H1 (cell line): Measurements from ENCODE around the gene ZFP91. TPM values are rescaled to one million over a fixed set of nuclear protein-coding genes. Genes with fewer than 3 reads are reported as not detected.
A peak's percentile ranks its signal among the peaks of the same experiment; 100 is the strongest.

ENCODE experiments used
- CTCF ChIA-PET: fragments of 300-600 bp; sonication (Branson Sonifier 250); formaldehyde crosslinking; loops from one replicate; lab custom pipeline; 2021; ENCODE audit not compliant: partially characterized antibody; lab: Charles Lee
- POLR2A ChIA-PET: fragments of 300-600 bp; sonication (Branson Sonifier 250); formaldehyde crosslinking; loops from one replicate; lab custom pipeline; 2021; ENCODE audit warnings: inconsistent platforms; ENCODE audit not compliant: partially characterized antibody; lab: Charles Lee
- DNase-seq, 2 experiments: peaks; one replicate each; pipeline versions ENCODE4 v3.0.0 to v3.0.0-alpha.2; 2010 to 2022; ENCODE audit warnings: low spot score in 2 of 2, low read depth in 1 of 2, mixed read lengths in 1 of 2
- FAIRE-seq: peaks from 2 replicates; lab custom pipeline; 2011; peaks lifted over from hg19 to GRCh38; lab: Jason Lieb, UNC
- H2AFZ ChIP-seq: 2 replicates; pipeline ENCODE4 v1.8.1; 2012; ENCODE audit warnings: low read length, inconsistent platforms
- H2AK5ac ChIP-seq: 2 replicates; pipeline ENCODE4 v1.6.1; 2013; ENCODE audit warnings: low read depth, low read length
- H2BK120ac ChIP-seq: replicated peaks from 2 replicates; pipeline ENCODE3; 2013; ENCODE audit warnings: low read depth, low read length, inconsistent platforms
- H2BK12ac ChIP-seq: 2 replicates; pipeline ENCODE4 v1.6.1; 2013; ENCODE audit warnings: low read depth, low read length
- H2BK15ac ChIP-seq: 2 replicates; pipeline ENCODE4 v1.6.1; 2013; ENCODE audit warnings: low read length
- H2BK20ac ChIP-seq: 2 replicates; pipeline ENCODE4 v1.6.1; 2013; ENCODE audit warnings: low read length
- H2BK5ac ChIP-seq: 2 replicates; pipeline ENCODE4 v1.6.1; 2013; ENCODE audit warnings: low read depth, low read length
- H3K14ac ChIP-seq: 2 replicates; pipeline ENCODE4 v1.6.1; 2013; ENCODE audit warnings: inconsistent platforms; ENCODE audit not compliant: insufficient read length
- H3K18ac ChIP-seq: 2 replicates; pipeline ENCODE4 v1.6.1; 2013; ENCODE audit warnings: low read length; ENCODE audit errors: extremely low read depth
- H3K23ac ChIP-seq: 2 replicates; pipeline ENCODE4 v1.6.1; 2013; ENCODE audit warnings: inconsistent platforms; ENCODE audit not compliant: insufficient read length
- H3K23me2 ChIP-seq: 2 replicates; pipeline ENCODE4 v1.6.1; 2013; ENCODE audit warnings: low read depth, low read length
- H3K27ac ChIP-seq: 2 replicates; pipeline ENCODE4 v1.6.1; 2011; ENCODE audit warnings: low read depth, low read length, inconsistent platforms
- H3K27me3 ChIP-seq, 4 experiments: replicated peaks in 1 of 4; 1 replicate in 1 of 4; 2 replicates in 3 of 4; pipeline versions ENCODE4 v1.6.1 to v1.8.1; 2011 to 2013; ENCODE audit warnings: low read length in 3 of 4, mild to moderate bottlenecking in 3 of 4, inconsistent platforms in 2 of 4, mixed read lengths in 2 of 4, moderate library complexity in 1 of 4; ENCODE audit not compliant: control insufficient read depth in 3 of 4, insufficient read depth in 3 of 4; ENCODE audit errors: extremely low read depth in 1 of 4
- H3K36me3 ChIP-seq, 4 experiments: 2 replicates each; pipeline versions ENCODE4 v1.6.1 to v1.8.1; 2011 to 2013; ENCODE audit warnings: mild to moderate bottlenecking in 4 of 4, low read length in 3 of 4, moderate library complexity in 2 of 4, control low read depth in 1 of 4, inconsistent platforms in 1 of 4; ENCODE audit not compliant: insufficient read depth in 4 of 4, control insufficient read depth in 2 of 4
- H3K4ac ChIP-seq: replicated peaks from 2 replicates; pipeline ENCODE3; 2013; ENCODE audit warnings: low read length, low read depth, mixed read lengths, inconsistent platforms; ENCODE audit not compliant: insufficient read length
- H3K4me1 ChIP-seq, 4 experiments: replicated peaks in 1 of 4; 1 replicate in 1 of 4; 2 replicates in 3 of 4; pipeline versions ENCODE4 v1.6.1 to v1.8.1; 2011 to 2013; ENCODE audit warnings: low read length in 3 of 4, inconsistent platforms in 2 of 4, mixed read lengths in 1 of 4; ENCODE audit not compliant: insufficient read depth in 4 of 4, control insufficient read depth in 3 of 4
- H3K4me2 ChIP-seq, 2 experiments: 2 replicates each; pipeline versions ENCODE4 v1.6.1 to v1.8.1; 2011 to 2013; ENCODE audit warnings: low read depth in 2 of 2, low read length in 2 of 2, control low read depth in 1 of 2, inconsistent platforms in 1 of 2, mild to moderate bottlenecking in 1 of 2; ENCODE audit not compliant: insufficient read depth in 1 of 2
- H3K4me3 ChIP-seq, 4 experiments: fragments of 200-600, 300-600 bp in 1 of 4; sonication (generic), shearing (Covaris generic), sonication (Bioruptor Twin) in 1 of 4; 2 replicates each; pipeline versions ENCODE4 v1.5.1 to v1.8.1; 2011 to 2016; ENCODE audit warnings: low read length in 4 of 4, low read depth in 3 of 4, control low read depth in 2 of 4, inconsistent platforms in 2 of 4, mild to moderate bottlenecking in 2 of 4, mixed read lengths in 1 of 4, moderate library complexity in 1 of 4; ENCODE audit not compliant: insufficient read depth in 2 of 4; ENCODE audit errors: extremely low read depth in 1 of 4
- H3K56ac ChIP-seq: replicated peaks from 2 replicates; pipeline ENCODE3; 2013; ENCODE audit warnings: low read depth, mild to moderate bottlenecking, mixed read lengths, low read length, inconsistent platforms; ENCODE audit not compliant: insufficient read length
- H3K79me1 ChIP-seq: 2 replicates; pipeline ENCODE4 v1.6.1; 2013; ENCODE audit warnings: low read depth, low read length, control low read depth
- H3K79me2 ChIP-seq, 2 experiments: 2 replicates each; pipeline versions ENCODE4 v1.6.1 to v1.8.1; 2012 to 2013; ENCODE audit warnings: low read length in 2 of 2, mild to moderate bottlenecking in 2 of 2, inconsistent platforms in 1 of 2; ENCODE audit not compliant: insufficient read depth in 2 of 2, control insufficient read depth in 1 of 2
- H3K9ac ChIP-seq, 4 experiments: replicated peaks in 1 of 4; 1 replicate in 1 of 4; 2 replicates in 3 of 4; pipeline versions ENCODE4 v1.6.1 to v1.8.1; 2011 to 2013; ENCODE audit warnings: low read depth in 3 of 4, low read length in 3 of 4, control low read depth in 2 of 4, mild to moderate bottlenecking in 2 of 4, moderate library complexity in 2 of 4, inconsistent platforms in 1 of 4; ENCODE audit errors: extremely low read depth in 1 of 4
- H3K9me3 ChIP-seq, 2 experiments: 2 replicates each; pipeline versions ENCODE4 v1.6.1 to v1.8.1; 2012 to 2013; ENCODE audit warnings: mild to moderate bottlenecking in 2 of 2, moderate library complexity in 2 of 2, control low read depth in 1 of 2, inconsistent platforms in 1 of 2, low read depth in 1 of 2, low read length in 1 of 2, mixed read lengths in 1 of 2; ENCODE audit not compliant: insufficient read depth in 2 of 2
- H4K20me1 ChIP-seq, 2 experiments: replicated peaks in 1 of 2; 2 replicates each; pipeline versions ENCODE3 to v1.8.1; 2011 to 2013; ENCODE audit warnings: inconsistent platforms in 2 of 2, low read length in 2 of 2, mild to moderate bottlenecking in 1 of 2; ENCODE audit not compliant: insufficient read depth in 2 of 2, control insufficient read depth in 1 of 2
- H4K5ac ChIP-seq: 2 replicates; pipeline ENCODE4 v1.6.1; 2013; ENCODE audit warnings: low read length, low read depth, mixed read lengths, inconsistent platforms; ENCODE audit not compliant: insufficient read length
- H4K8ac ChIP-seq: 2 replicates; pipeline ENCODE4 v1.8.0; 2013; ENCODE audit warnings: mild to moderate bottlenecking, moderate library complexity, low read length, inconsistent platforms; ENCODE audit not compliant: insufficient read depth; ENCODE audit errors: extremely low read depth
- H4K91ac ChIP-seq: replicated peaks from 2 replicates; pipeline ENCODE3; 2013; ENCODE audit warnings: low read length, mixed read lengths, inconsistent platforms; ENCODE audit not compliant: insufficient read length
- ASH2L ChIP-seq: fragments of 200-600, 300-600 bp; sonication (generic); IDR thresholded peaks from one replicate; pipeline ENCODE4 v1.7.1; 2017; ENCODE audit warnings: low read length
- BACH1 ChIP-seq: IDR thresholded peaks from 2 replicates; pipeline ENCODE4 v1.6.1; 2012; ENCODE audit warnings: low read length, improper control_type of control experiment
- EZH2 ChIP-seq: fragments of 200-600 bp; sonication (generic); IDR thresholded peaks from 2 replicates; pipeline ENCODE4 v1.7.1; 2012; ENCODE audit warnings: low read depth, mild to moderate bottlenecking, moderate library complexity, low read length, inconsistent platforms; ENCODE audit not compliant: severe bottlenecking
- POLR2A ChIP-seq, 2 experiments: IDR thresholded peaks; 1 replicate in 1 of 2; 2 replicates in 1 of 2; pipeline ENCODE4 v1.6.1; 2011; ENCODE audit warnings: low read depth in 2 of 2, low read length in 2 of 2, mild to moderate bottlenecking in 2 of 2; ENCODE audit errors: control extremely low read depth in 1 of 2
- POLR2AphosphoS5 ChIP-seq: IDR thresholded peaks from 2 replicates; pipeline ENCODE4 v1.6.1; 2011; ENCODE audit warnings: low read depth, low read length
- RBBP5 ChIP-seq: IDR thresholded peaks from 2 replicates; pipeline ENCODE4 v1.7.1; 2012; ENCODE audit warnings: low read depth, mild to moderate bottlenecking, inconsistent platforms, low read length, moderate library complexity, borderline replicate concordance
- SIRT6 ChIP-seq: IDR thresholded peaks from one replicate; pipeline ENCODE4 v1.7.1; 2012; ENCODE audit warnings: low read length, inconsistent platforms
- YY1 ChIP-seq: IDR thresholded peaks from 2 replicates; pipeline ENCODE4 v1.6.1; 2011; ENCODE audit warnings: low read depth, mild to moderate bottlenecking, low read length
- WGBS, 2 experiments: shearing (Covaris generic) in 1 of 2; methylation state at CpG; one replicate each; pipeline versions ENCODE4 v1.1.6 to v1.1.7; 2013 to 2015; ENCODE audit warnings: low lambda C conversion rate in 2 of 2, mixed read lengths in 2 of 2, inconsistent platforms in 1 of 2, low coverage in 1 of 2, missing lambda C conversion rate in 1 of 2; ENCODE audit not compliant: insufficient replicate concordance in 2 of 2, insufficient coverage in 1 of 2, insufficient read length in 1 of 2; ENCODE audit errors: extremely low coverage in 1 of 2, missing lambda C conversion rate in 1 of 2; 5-methylcytosine and 5-hydroxymethylcytosine counted together
- polyA plus RNA-seq, 7 experiments: library from polyadenylated mRNA; depleted of rRNA in 3 of 7; stranded (reverse) in 5 of 7; unstranded in 2 of 7; fragments of >200 nt in 5 of 7; fragments of 200-250 nt in 2 of 7; gene quantifications; 1 replicate in 5 of 7; 2 replicates in 1 of 7; 4 replicates in 1 of 7; pipeline versions ENCODE4 v1.2.1 to v1.2.3, GENCODE V29; 2011 to 2013; ENCODE audit warnings: missing spikeins in 2 of 7, mixed read lengths in 2 of 7
- total RNA-seq: library from RNA; stranded (reverse); fragmentation: NEBNext Ultra II Directional; extraction: Animal tissue kit (Norgen Biotek cat#: 25700); gene quantifications from 2 replicates; pipeline ENCODE4 v1.2.1, GENCODE V29; 2021

Gene ZFP91
- total and polyA plus RNA-seq, 2 of the 8 experiments (the other 6 are each of a cell fraction or from before 2014, with no cell fraction given) = 10.7 to 29.0 TPM

DNA sequence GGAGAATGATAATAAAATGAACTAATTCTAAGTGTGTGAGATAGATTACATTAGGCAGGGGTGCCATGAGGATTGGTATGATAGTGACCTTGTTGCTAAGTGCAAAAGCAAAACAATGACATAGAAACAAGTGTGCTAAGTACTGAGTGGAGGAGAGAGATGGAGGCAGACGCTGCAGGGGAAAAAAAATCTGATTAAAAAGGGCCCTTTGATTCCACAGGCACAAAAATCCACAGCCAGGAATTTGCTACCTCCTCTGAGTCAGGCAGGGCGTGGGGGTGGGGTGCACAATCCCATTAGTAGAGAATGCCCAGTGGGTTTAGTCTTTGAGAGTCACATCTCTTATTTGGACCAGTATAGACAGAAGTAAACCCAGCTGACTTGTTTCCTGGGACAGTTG lies 43.5 kb downstream of the ZFP91 start, which contains the start of gene CNTF:
Gene CNTF (plus strand): TSS at position 322 of the 400 bp plus-strand sequence. CDS start 88 bp downstream, outside the sequence.
- TF ChIP-seq SIRT6 (no peak), POLR2A (IDR thresholded peaks at IDR 0.05; ENCODE audit: control extremely low read depth in 1 of 2, low read depth in 2 of 2, low read length in 2 of 2) (peak in 1 of 2 experiments; percentile 15; a peak in 1 of 3 replicates), BACH1 (no peak), POLR2AphosphoS5 (0 out of 2 replicates have a peak, but pooled peaks have one; percentile 35), RBBP5 (no peak), EZH2 (no peak), ASH2L (no peak), YY1 (no peak)
- TF ChIP-seq, all 59 proteins: peak for 2
- no peaks in the 10 kb centered on the region for H3K27me3 ChIP-seq

More for the DNA sequence above, 43.5 kb downstream of the ZFP91 start, which contains the start of gene CNTF:
- Histone ChIP-seq H3K18ac (no peak within 1 kb of the TSS), H3K14ac (no peak within 1 kb of the TSS), H2BK5ac (no peak within 1 kb of the TSS), H2BK20ac (no peak within 1 kb of the TSS), H3K56ac (no peak within 1 kb of the TSS), H2AK5ac (no peak within 1 kb of the TSS), H3K4me3 (no peak within 1 kb of the TSS), H3K23me2 (no peaks in the 10 kb centered on the region), H3K23ac (no peak within 1 kb of the TSS), H4K8ac (no peak within 1 kb of the TSS), H3K9me3 (no peaks in the 10 kb centered on the region), H3K79me2 (no peaks in the 10 kb centered on the region), H4K20me1 (peaks cover 0 to 7% of the 10 kb centered on the region in 2 experiments), H3K27ac (no peak within 1 kb of the TSS), H3K36me3 (peaks cover 18 to 66% (median 45%) of the 10 kb centered on the region in 4 experiments), H4K91ac (no peak within 1 kb of the TSS), H2BK120ac (no peak within 1 kb of the TSS), H2AFZ (no peak within 1 kb of the TSS), H3K4me2 (no peak within 1 kb of the TSS), H4K5ac (no peak within 1 kb of the TSS), H3K4ac (no peak within 1 kb of the TSS), H3K4me1 (no peaks in the 10 kb centered on the region; a peak in 1 of 7 replicates), H3K9ac (no peak within 1 kb of the TSS), H2BK12ac (no peak within 1 kb of the TSS), H3K79me1 (no peaks in the 10 kb centered on the region), H2BK15ac (no peak within 1 kb of the TSS)
- ChIA-PET CTCF (interaction anchor here (0.9 to 1.1 kb wide), 3 partner anchors 10 to 514 kb away, joined by 3 to 4 read pairs (median 4); no protein-coding TSS in a partner anchor), POLR2A (interaction anchor here (1.0 kb wide), 1 partner anchor 274 kb away, joined by 3 read pairs; no protein-coding TSS in a partner anchor)
- FAIRE-seq = no peak
- no peak for DNase-seq
- WGBS, 2 experiments = 95% methylated on average over 2 of the region's 2 CpGs; no CpG with 5 or more reads in 1 of the 2 experiments
